Left renal pelvis (tissue), 4 donors: ENCODE data around the gene SBF2. TPM values are rescaled to one million over a fixed set of nuclear protein-coding genes. Genes with fewer than 3 reads are reported as not detected.

ENCODE experiments used
- DNase-seq, 4 donors: peaks; one replicate each; pipeline ENCODE4 v3.0.0-alpha.2; 2013; ENCODE audit warnings: low read depth in 4 of 4, low spot score in 3 of 4
- polyA plus RNA-seq, 4 donors: library from polyadenylated mRNA; unstranded; fragments of 120-200 nt; gene quantifications; one replicate each; pipeline ENCODE4 v1.2.1, GENCODE V29; 2013; ENCODE audit not compliant: insufficient read length in 4 of 4

Gene SBF2
- polyA plus RNA-seq, 4 donors = 43.2 to 51.3 (median 49.2) TPM

- DNase-seq = no peak
These were observed 497.8 kb downstream of the SBF2 start for GRCh38 chr11:9796266-9796665.

- no peak for DNase-seq
These were observed 503.3 kb downstream of the SBF2 start for GRCh38 chr11:9790703-9791102.

- DNase-seq = no peak
These were observed 504.1 kb downstream of the SBF2 start for GRCh38 chr11:9789910-9790309.

GRCh38 chr11:9787981-9788521 lies 506.0 kb downstream of the SBF2 start:
- no peak for DNase-seq

GRCh38 chr11:9787260-9787659 lies 506.8 kb downstream of the SBF2 start:
- DNase-seq = no peak

- DNase-seq = no peak
These were observed 509.3 kb downstream of the SBF2 start for GRCh38 chr11:9784602-9785315.

- DNase-seq = no peak
These were observed 510.0 kb downstream of the SBF2 start for GRCh38 chr11:9783986-9784385.

GRCh38 chr11:9780929-9781328 lies 513.1 kb downstream of the SBF2 start:
- DNase-seq = no peak

GRCh38 chr11:9777525-9777924 lies 516.5 kb downstream of the SBF2 start:
- no peak for DNase-seq

- DNase-seq = no peak
These were observed 517.0 kb downstream of the SBF2 start for GRCh38 chr11:9777066-9777465.

GRCh38 chr11:9776203-9776602 lies 517.8 kb downstream of the SBF2 start:
- no peak for DNase-seq

- no peak for DNase-seq
These were observed 518.6 kb downstream of the SBF2 start for GRCh38 chr11:9775398-9775779.

GRCh38 chr11:9774591-9775397 lies 519.2 kb downstream of the SBF2 start:
- DNase-seq = no peak

- DNase-seq = no peak
These were observed 519.9 kb downstream of the SBF2 start for GRCh38 chr11:9774109-9774508.

GRCh38 chr11:9773524-9773923 lies 520.5 kb downstream of the SBF2 start:
- DNase-seq = no peak

- no peak for DNase-seq
These were observed 521.8 kb downstream of the SBF2 start for GRCh38 chr11:9772218-9772617.

GRCh38 chr11:9771071-9771511 lies 522.9 kb downstream of the SBF2 start:
- DNase-seq = no peak

GRCh38 chr11:9769621-9770020 lies 524.4 kb downstream of the SBF2 start:
- DNase-seq = no peak

GRCh38 chr11:9765320-9766101 lies 528.5 kb downstream of the SBF2 start:
- DNase-seq = peak in 3 of 4 donors; percentile 52 to 69 (median 59)

- no peak for DNase-seq
These were observed 530.7 kb downstream of the SBF2 start for GRCh38 chr11:9763301-9763700.

- DNase-seq = no peak
These were observed 531.5 kb downstream of the SBF2 start for GRCh38 chr11:9762531-9762930.
